Epithelial cell of esophagus (primary cell): ENCODE measurements around the gene MDM2.

ENCODE experiments used
- DNase-seq: peaks from one replicate; pipeline ENCODE4 v3.0.0; 2010; ENCODE audit warnings: low read depth
- H3K4me3 ChIP-seq: 2 replicates; pipeline ENCODE4 v1.5.1; 2011; ENCODE audit warnings: mild to moderate bottlenecking, low read length, control low read depth
- CTCF ChIP-seq: IDR thresholded peaks from 2 replicates; pipeline ENCODE4 v1.5.1; 2011; ENCODE audit warnings: low read depth, mild to moderate bottlenecking, low read length, control low read depth, inconsistent platforms; ENCODE audit not compliant: insufficient read depth; ENCODE audit errors: missing control alignments

Gene MDM2

GRCh38 chr12:68785358-68785757 is 22.6 kb upstream of the MDM2 start:
- no peak for TF ChIP-seq CTCF
- no peak overlapping the region for H3K4me3 ChIP-seq
- peak; percentile 83 for DNase-seq

GRCh38 chr12:68785823-68786222 is 22.2 kb upstream of the MDM2 start:
- H3K4me3 ChIP-seq, result no peak overlapping the region
- no peak for DNase-seq
- no peak for TF ChIP-seq CTCF

- TF ChIP-seq CTCF, result no peak
- DNase-seq, result no peak
- no peak overlapping the region for H3K4me3 ChIP-seq
These were observed 21.0 kb upstream of the MDM2 start for GRCh38 chr12:68786929-68787328.

- no peak overlapping the region for H3K4me3 ChIP-seq
- no peak for DNase-seq
- TF ChIP-seq CTCF, result no peak
These were observed 19.3 kb upstream of the MDM2 start for GRCh38 chr12:68788554-68789143.

- no peak for DNase-seq
- TF ChIP-seq CTCF, result no peak
These were observed 18.7 kb upstream of the MDM2 start for GRCh38 chr12:68789144-68789878.

GRCh38 chr12:68790081-68790951 is 17.7 kb upstream of the MDM2 start:
- no peak for DNase-seq
- H3K4me3 ChIP-seq, result no peak overlapping the region
- no peak for TF ChIP-seq CTCF

More at GRCh38 chr12:68789144-68789878, 18.7 kb upstream of the MDM2 start:
- H3K4me3 ChIP-seq, result no peak overlapping the region

- DNase-seq, result no peak
- no peak for TF ChIP-seq CTCF
- no peak overlapping the region for H3K4me3 ChIP-seq
These were observed 17.1 kb upstream of the MDM2 start for GRCh38 chr12:68790952-68791234.
